B cell (primary cell): ENCODE measurements around the gene HHIPL1. TPM values are rescaled to one million over a fixed set of nuclear protein-coding genes. Genes with fewer than 3 reads are reported as not detected.
A peak's percentile ranks its signal among the peaks of the same experiment; 100 is the strongest.

Experiments
- ATAC-seq: fragments of 200-7000 bp; cut with Tn5 transposase; one replicate; pipeline ENCODE4 v1.10.0; 2021; ENCODE audit warnings: low read depth, mild to moderate bottlenecking, moderate number of reproducible peaks, moderate library complexity
- CTCF ChIA-PET: fragments of 350-600 bp; sonication (Branson Sonifier 250); formaldehyde crosslinking; loops from one replicate; lab custom pipeline; 2021; ENCODE audit warnings: antibody characterized with exemption, inconsistent platforms; lab: Charles Lee
- POLR2A ChIA-PET: fragments of 350-600 bp; sonication (Branson Sonifier 250); formaldehyde crosslinking; loops from one replicate; lab custom pipeline; 2021; ENCODE audit warnings: antibody characterized with exemption; lab: Charles Lee
- DNase-seq: peaks from one replicate; pipeline ENCODE4 v3.0.0; 2013
- H2AFZ ChIP-seq: 2 replicates; pipeline ENCODE4 v1.6.1; 2012; ENCODE audit warnings: mild to moderate bottlenecking, low read depth, low read length; ENCODE audit not compliant: insufficient read depth, poor library complexity, severe bottlenecking
- H3K27ac ChIP-seq, 2 donors: 1 replicate in 1 of 2; 2 replicates in 1 of 2; pipeline ENCODE4 v1.5.1; 2012 to 2013; ENCODE audit warnings: low read length in 2 of 2, mild to moderate bottlenecking in 2 of 2, moderate library complexity in 1 of 2
- H3K27me3 ChIP-seq, 4 experiments: fragments of 200-600 bp in 1 of 4; sonication (generic) in 1 of 4; replicated peaks in 1 of 4; 1 replicate in 2 of 4; 2 replicates in 2 of 4; pipeline versions ENCODE4 v1.6.1 to v1.7.0; 2013 to 2016; ENCODE audit warnings: low read length in 3 of 4, mild to moderate bottlenecking in 2 of 4, mixed read lengths in 1 of 4, moderate library complexity in 1 of 4; ENCODE audit not compliant: insufficient read depth in 4 of 4, control insufficient read depth in 3 of 4; ENCODE audit errors: control extremely low read depth in 1 of 4
- H3K36me3 ChIP-seq, 2 experiments: replicated peaks in 1 of 2; 1 replicate in 1 of 2; 2 replicates in 1 of 2; pipeline versions ENCODE4 v1.6.1 to v1.7.1; 2013; ENCODE audit warnings: low read length in 1 of 2; ENCODE audit not compliant: insufficient read depth in 2 of 2, control insufficient read depth in 1 of 2; ENCODE audit errors: control extremely low read depth in 1 of 2, extremely low read depth in 1 of 2
- H3K4me1 ChIP-seq, 2 donors: fragments of 200-600 bp in 1 of 2; sonication (generic) in 1 of 2; 1 replicate in 1 of 2; 2 replicates in 1 of 2; pipeline versions ENCODE4 v1.5.1 to v1.6.1; 2013 to 2017; ENCODE audit warnings: low read length in 2 of 2; ENCODE audit not compliant: control insufficient read depth in 2 of 2, insufficient read depth in 2 of 2
- H3K4me2 ChIP-seq: replicated peaks from 2 replicates; pipeline ENCODE3; 2012; ENCODE audit warnings: mild to moderate bottlenecking, low read depth, low read length; ENCODE audit not compliant: poor library complexity, severe bottlenecking
- H3K4me3 ChIP-seq, 5 experiments: fragments of 200-600 bp in 1 of 5; sonication (generic) in 1 of 5; 1 replicate in 3 of 5; 2 replicates in 2 of 5; pipeline versions ENCODE4 v1.5.1 to v1.7.0; 2011 to 2016; ENCODE audit warnings: low read length in 4 of 5, mild to moderate bottlenecking in 4 of 5, low read depth in 2 of 5, control low read depth in 1 of 5, moderate library complexity in 1 of 5; ENCODE audit not compliant: insufficient read depth in 1 of 5; ENCODE audit errors: control extremely low read depth in 1 of 5, extremely low read depth in 1 of 5
- H3K79me2 ChIP-seq: fragments of 200-600 bp; sonication (generic); one replicate; pipeline ENCODE4 v1.6.0; 2016; ENCODE audit warnings: low read length; ENCODE audit not compliant: control insufficient read depth, insufficient read depth
- H3K9ac ChIP-seq: fragments of 200-600 bp; sonication (generic); 2 replicates; pipeline ENCODE4 v1.6.1; 2017; ENCODE audit warnings: mild to moderate bottlenecking, low read length, moderate library complexity
- H3K9me3 ChIP-seq, 3 donors: one replicate each; pipeline versions ENCODE4 v1.6.1 to v1.7.1; 2013; ENCODE audit warnings: low read length in 2 of 3; ENCODE audit not compliant: control insufficient read depth in 2 of 3, insufficient read depth in 1 of 3; ENCODE audit errors: control extremely low read depth in 1 of 3
- H4K20me1 ChIP-seq: 2 replicates; pipeline ENCODE4 v1.6.0; 2012; ENCODE audit warnings: mild to moderate bottlenecking, low read length; ENCODE audit not compliant: insufficient read depth, control insufficient read depth, poor library complexity, severe bottlenecking
- H3K27ac Mint-ChIP-seq: one replicate; pipeline ENCODE4 v1.8.0; 2021; ENCODE audit warnings: mixed read lengths
- H3K27me3 Mint-ChIP-seq: one replicate; pipeline ENCODE4 v1.8.0; 2021; ENCODE audit warnings: mixed read lengths
- H3K4me1 Mint-ChIP-seq: one replicate; pipeline ENCODE4 v1.8.0; 2021; ENCODE audit warnings: mixed read lengths
- H3K4me3 Mint-ChIP-seq: one replicate; pipeline ENCODE4 v1.8.0; 2021; ENCODE audit warnings: mixed read lengths
- H3K9me3 Mint-ChIP-seq: one replicate; pipeline ENCODE4 v1.8.0; 2022; ENCODE audit warnings: mixed read lengths; ENCODE audit not compliant: insufficient read depth
- EZH2 ChIP-seq: IDR thresholded peaks from 2 replicates; pipeline ENCODE4 v1.6.1; 2012; ENCODE audit warnings: borderline replicate concordance, low read depth, mild to moderate bottlenecking, moderate library complexity, low read length; ENCODE audit not compliant: insufficient read depth, poor library complexity, severe bottlenecking
- WGBS: methylation state at CpG from one replicate; pipeline ENCODE4 v1.1.5; 2013; ENCODE audit warnings: missing lambda C conversion rate; ENCODE audit not compliant: insufficient coverage; 5-methylcytosine and 5-hydroxymethylcytosine counted together
- intact Hi-C: fragments of 100-400 bp; cut with micrococcal nuclease; formaldehyde crosslinking; loops from one replicate; pipeline ENCODE4 v1.10.0; 2022
- polyA plus RNA-seq: library from polyadenylated mRNA; depleted of rRNA; stranded (reverse); fragments of >200 nt; gene quantifications from 2 replicates; pipeline ENCODE4 v1.2.3, GENCODE V29; 2012
- total RNA-seq, 2 donors: library from RNA; stranded (reverse); fragments of 120-200 nt in 1 of 2; gene quantifications; 1 replicate in 1 of 2; 2 replicates in 1 of 2; pipeline versions ENCODE4 v1.2.3 to v1.2.4, GENCODE V29; 2013 to 2022
- TF ChIP-seq, protein P1 (sequence below): fragments of 200-600 bp; IDR thresholded peaks from one replicate; pipeline ENCODE4 v1.8.0; 2022; ENCODE audit warnings: antibody characterized with exemption, mild to moderate bottlenecking

The HHIPL1 gene
- total and polyA plus RNA-seq, 2 donors (not counting 1 experiment from before 2014, with no cell fraction given): not detected

DNA sequence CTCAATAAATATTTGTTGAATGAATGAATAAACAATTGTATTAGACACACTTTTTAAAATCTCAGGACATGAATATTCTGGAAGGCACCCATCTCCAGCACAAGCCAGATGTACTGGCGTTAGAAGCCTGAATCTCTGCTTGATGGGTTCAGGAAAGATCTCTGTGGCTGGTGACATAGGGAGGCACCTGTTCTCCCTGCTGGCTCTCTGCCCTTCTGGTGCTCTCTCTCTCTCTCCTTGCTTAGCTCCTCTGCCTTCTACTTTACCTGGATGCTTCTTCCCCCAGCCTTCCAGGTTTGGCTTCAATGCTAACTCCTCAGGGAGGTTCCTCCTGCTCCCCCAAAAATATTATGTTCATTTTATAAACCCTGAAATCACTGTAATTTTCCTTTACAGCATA, 40.7 kb downstream of the HHIPL1 start:
- Histone ChIP-seq H3K9ac (no peak overlapping the region), H3K4me1 (peaks cover 17 to 24% of the 10 kb centered on the region in 2 donors), H3K4me3 (no peak overlapping the region), H2AFZ (no peak overlapping the region), H3K9me3 (peaks cover 0 to 30% (median 0%) of the 10 kb centered on the region in 3 donors), H3K27ac (no peak overlapping the region), H3K36me3 (no peaks in the 10 kb centered on the region), H3K27me3 (peaks cover 0 to 43% (median 16%) of the 10 kb centered on the region in 4 experiments), H3K4me2 (no peak overlapping the region), H3K79me2 (no peaks in the 10 kb centered on the region), H4K20me1 (no peaks in the 10 kb centered on the region)
- DNase-seq (no peak), ATAC-seq (no peak)
- Mint-ChIP-seq H3K4me3 (peak overlapping the region; percentile 54), H3K4me1 (peaks cover 13% of the 10 kb centered on the region), H3K27ac (no peak overlapping the region), H3K9me3 (no peaks in the 10 kb centered on the region), H3K27me3 (peaks cover 51% of the 10 kb centered on the region)
- TF ChIP-seq, protein P1, sequence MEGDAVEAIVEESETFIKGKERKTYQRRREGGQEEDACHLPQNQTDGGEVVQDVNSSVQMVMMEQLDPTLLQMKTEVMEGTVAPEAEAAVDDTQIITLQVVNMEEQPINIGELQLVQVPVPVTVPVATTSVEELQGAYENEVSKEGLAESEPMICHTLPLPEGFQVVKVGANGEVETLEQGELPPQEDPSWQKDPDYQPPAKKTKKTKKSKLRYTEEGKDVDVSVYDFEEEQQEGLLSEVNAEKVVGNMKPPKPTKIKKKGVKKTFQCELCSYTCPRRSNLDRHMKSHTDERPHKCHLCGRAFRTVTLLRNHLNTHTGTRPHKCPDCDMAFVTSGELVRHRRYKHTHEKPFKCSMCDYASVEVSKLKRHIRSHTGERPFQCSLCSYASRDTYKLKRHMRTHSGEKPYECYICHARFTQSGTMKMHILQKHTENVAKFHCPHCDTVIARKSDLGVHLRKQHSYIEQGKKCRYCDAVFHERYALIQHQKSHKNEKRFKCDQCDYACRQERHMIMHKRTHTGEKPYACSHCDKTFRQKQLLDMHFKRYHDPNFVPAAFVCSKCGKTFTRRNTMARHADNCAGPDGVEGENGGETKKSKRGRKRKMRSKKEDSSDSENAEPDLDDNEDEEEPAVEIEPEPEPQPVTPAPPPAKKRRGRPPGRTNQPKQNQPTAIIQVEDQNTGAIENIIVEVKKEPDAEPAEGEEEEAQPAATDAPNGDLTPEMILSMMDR: no peak
- TF ChIP-seq EZH2: no peak
- POLR2A ChIA-PET: no interaction called here
- CTCF ChIA-PET: no interaction called here
- intact Hi-C loops: no loop called here
- no CpG with 5 or more reads among the region's 1 CpG for WGBS

GRCh38 chr14:99686557-99687283, 41.8 kb downstream of the HHIPL1 start:
- no peak overlapping the region for H3K27ac Mint-ChIP-seq
- Histone ChIP-seq H3K9me3 (peaks cover 0 to 30% (median 0%) of the 10 kb centered on the region in 3 donors), H3K9ac (no peak overlapping the region), H3K4me1 (peaks cover 17 to 24% of the 10 kb centered on the region in 2 donors), H3K4me2 (no peak overlapping the region), H3K27ac (no peak overlapping the region), H3K4me3 (no peak overlapping the region), H3K27me3 (peaks cover 0 to 53% (median 16%) of the 10 kb centered on the region in 4 experiments), H3K79me2 (no peaks in the 10 kb centered on the region), H3K36me3 (no peaks in the 10 kb centered on the region), H2AFZ (no peak overlapping the region), H4K20me1 (no peaks in the 10 kb centered on the region)
- ATAC-seq (no peak), DNase-seq (no peak)
- ChIA-PET POLR2A (no interaction called here), CTCF (interaction anchor here (0.9 kb wide), 1 partner anchor 10 kb away, joined by 3 read pairs; no protein-coding TSS in a partner anchor)
- WGBS: 26% methylated on average over 5 of the region's 8 CpGs
- intact Hi-C loops: no loop called here
- TF ChIP-seq, protein P1: no peak
- no peak for TF ChIP-seq EZH2
- H3K4me3 Mint-ChIP-seq: no peak overlapping the region
- H3K4me1 Mint-ChIP-seq: peaks cover 13% of the 10 kb centered on the region
- no peaks in the 10 kb centered on the region for H3K9me3 Mint-ChIP-seq
- peaks cover 55% of the 10 kb centered on the region for H3K27me3 Mint-ChIP-seq
